Fibroblast of lung (primary cell): ENCODE data around the gene CIB4. TPM values are rescaled to one million over a fixed set of nuclear protein-coding genes. Genes with fewer than 3 reads are reported as not detected.

Experiments used
- DNase-seq, 2 donors: peaks; one replicate each; pipeline versions ENCODE4 v3.0.0 to v3.0.0-alpha.2; 2010; ENCODE audit warnings: low read depth in 2 of 2
- H2AFZ ChIP-seq: 2 replicates; pipeline ENCODE4 v1.5.1; 2012; ENCODE audit warnings: low read length, control low read depth, inconsistent platforms
- H3K27ac ChIP-seq: 2 replicates; pipeline ENCODE4 v1.5.1; 2011; ENCODE audit warnings: low read length, control low read depth; ENCODE audit not compliant: insufficient read depth
- H3K27me3 ChIP-seq: 2 replicates; pipeline ENCODE4 v1.5.1; 2011; ENCODE audit warnings: mild to moderate bottlenecking, low read length; ENCODE audit not compliant: control insufficient read depth, insufficient read depth
- H3K36me3 ChIP-seq: 2 replicates; pipeline ENCODE4 v1.5.1; 2011; ENCODE audit warnings: low read length; ENCODE audit not compliant: control insufficient read depth, insufficient read depth
- H3K4me1 ChIP-seq: 2 replicates; pipeline ENCODE4 v1.5.1; 2011; ENCODE audit warnings: low read length; ENCODE audit not compliant: control insufficient read depth, insufficient read depth; ENCODE audit errors: extremely low read depth
- H3K4me2 ChIP-seq: 2 replicates; pipeline ENCODE4 v1.5.1; 2011; ENCODE audit warnings: low read length, control low read depth; ENCODE audit not compliant: insufficient read depth; ENCODE audit errors: extremely low read depth
- H3K4me3 ChIP-seq, 4 experiments: fragments of 200-600 bp in 1 of 4; sonication (generic) in 1 of 4; replicated peaks in 1 of 4; 2 replicates each; pipeline ENCODE4 v1.5.1; 2011 to 2016; ENCODE audit warnings: low read length in 4 of 4, low read depth in 3 of 4, mild to moderate bottlenecking in 3 of 4, control low read depth in 2 of 4, inconsistent platforms in 1 of 4, mixed read lengths in 1 of 4; ENCODE audit not compliant: insufficient read depth in 1 of 4; ENCODE audit errors: control extremely low read depth in 1 of 4
- H3K79me2 ChIP-seq: 2 replicates; pipeline ENCODE4 v1.5.1; 2012; ENCODE audit warnings: mild to moderate bottlenecking, low read length, inconsistent platforms; ENCODE audit not compliant: control insufficient read depth, insufficient read depth
- H3K9ac ChIP-seq: 2 replicates; pipeline ENCODE4 v1.5.1; 2011; ENCODE audit warnings: mild to moderate bottlenecking, low read length, control low read depth; ENCODE audit not compliant: insufficient read depth
- H3K9me3 ChIP-seq: 2 replicates; pipeline ENCODE4 v1.5.1; 2012; ENCODE audit warnings: low read depth, low read length; ENCODE audit not compliant: control insufficient read depth, insufficient read depth
- H4K20me1 ChIP-seq: 2 replicates; pipeline ENCODE4 v1.5.1; 2011; ENCODE audit warnings: low read length; ENCODE audit not compliant: control insufficient read depth, insufficient read depth; ENCODE audit errors: extremely low read depth
- EZH2 ChIP-seq: IDR thresholded peaks from 2 replicates; pipeline ENCODE4 v1.5.1; 2012; ENCODE audit warnings: low read length, control low read depth, mild to moderate bottlenecking; ENCODE audit errors: missing control alignments
- polyA plus RNA-seq, 2 donors: library from polyadenylated mRNA; depleted of rRNA in 1 of 2; stranded (reverse) in 1 of 2; unstranded in 1 of 2; fragments of >200 nt; gene quantifications; 2 replicates each; pipeline ENCODE4 v1.2.1, GENCODE V29; 2011 to 2012; ENCODE audit warnings: missing spikeins in 1 of 2
- total RNA-seq: library from RNA; depleted of rRNA; stranded (reverse); fragments of >200 nt; gene quantifications from 2 replicates; pipeline ENCODE4 v1.2.1, GENCODE V29; 2014
- TF ChIP-seq, protein P1 (sequence below), 2 donors: IDR thresholded peaks in 1 of 2; conservative IDR thresholded peaks in 1 of 2; 1 replicate in 1 of 2; 2 replicates in 1 of 2; pipeline ENCODE4 v1.5.1; 2011 to 2012; ENCODE audit warnings: low read length in 2 of 2, control low read depth in 1 of 2, inconsistent platforms in 1 of 2, low read depth in 1 of 2, mild to moderate bottlenecking in 1 of 2

CIB4 gene
- total and polyA plus RNA-seq, 2 donors (not counting 1 experiment from before 2014, with no cell fraction given), result not detected

DNA sequence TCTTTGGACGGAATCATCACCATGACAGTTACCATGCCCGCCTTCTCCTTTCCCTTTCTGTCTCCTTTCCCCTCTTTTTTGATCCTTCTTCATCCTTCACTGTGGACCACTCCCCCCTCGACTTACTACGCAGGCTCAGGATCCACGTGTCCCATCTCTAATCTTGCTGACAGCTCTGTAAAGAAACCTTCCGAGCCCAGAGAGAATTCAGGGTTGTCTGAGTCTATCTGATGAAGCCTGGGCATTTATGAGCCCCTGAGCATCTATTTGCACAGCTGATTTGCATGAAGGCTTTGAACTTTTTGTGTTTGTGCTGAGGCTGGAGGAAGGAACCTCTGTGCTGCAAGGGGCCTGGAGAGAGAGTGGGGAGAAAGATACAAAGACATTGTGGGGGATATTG, 50.7 kb downstream of the CIB4 start:
- no peak overlapping the region for H2AFZ ChIP-seq
- H3K9me3 ChIP-seq, result no peaks in the 10 kb centered on the region
- no peak overlapping the region for H3K27ac ChIP-seq
- no peaks in the 10 kb centered on the region for H3K4me1 ChIP-seq
- H3K9ac ChIP-seq, result no peak overlapping the region
- peaks cover 29% of the 10 kb centered on the region for H3K27me3 ChIP-seq
- TF ChIP-seq, protein P1, sequence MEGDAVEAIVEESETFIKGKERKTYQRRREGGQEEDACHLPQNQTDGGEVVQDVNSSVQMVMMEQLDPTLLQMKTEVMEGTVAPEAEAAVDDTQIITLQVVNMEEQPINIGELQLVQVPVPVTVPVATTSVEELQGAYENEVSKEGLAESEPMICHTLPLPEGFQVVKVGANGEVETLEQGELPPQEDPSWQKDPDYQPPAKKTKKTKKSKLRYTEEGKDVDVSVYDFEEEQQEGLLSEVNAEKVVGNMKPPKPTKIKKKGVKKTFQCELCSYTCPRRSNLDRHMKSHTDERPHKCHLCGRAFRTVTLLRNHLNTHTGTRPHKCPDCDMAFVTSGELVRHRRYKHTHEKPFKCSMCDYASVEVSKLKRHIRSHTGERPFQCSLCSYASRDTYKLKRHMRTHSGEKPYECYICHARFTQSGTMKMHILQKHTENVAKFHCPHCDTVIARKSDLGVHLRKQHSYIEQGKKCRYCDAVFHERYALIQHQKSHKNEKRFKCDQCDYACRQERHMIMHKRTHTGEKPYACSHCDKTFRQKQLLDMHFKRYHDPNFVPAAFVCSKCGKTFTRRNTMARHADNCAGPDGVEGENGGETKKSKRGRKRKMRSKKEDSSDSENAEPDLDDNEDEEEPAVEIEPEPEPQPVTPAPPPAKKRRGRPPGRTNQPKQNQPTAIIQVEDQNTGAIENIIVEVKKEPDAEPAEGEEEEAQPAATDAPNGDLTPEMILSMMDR (conservative IDR thresholded peaks at IDR 0.05 in 1 of 2, IDR thresholded peaks at IDR 0.05 in 1 of 2; ENCODE audit: low read depth in 1 of 2, low read length in 2 of 2), result no peak
- no peak for TF ChIP-seq EZH2
- no peak overlapping the region for H3K4me2 ChIP-seq
- H3K36me3 ChIP-seq, result no peaks in the 10 kb centered on the region
- H3K4me3 ChIP-seq, result no peak overlapping the region
- H3K79me2 ChIP-seq, result no peaks in the 10 kb centered on the region
- DNase-seq, result no peak
- H4K20me1 ChIP-seq, result no peaks in the 10 kb centered on the region

DNA sequence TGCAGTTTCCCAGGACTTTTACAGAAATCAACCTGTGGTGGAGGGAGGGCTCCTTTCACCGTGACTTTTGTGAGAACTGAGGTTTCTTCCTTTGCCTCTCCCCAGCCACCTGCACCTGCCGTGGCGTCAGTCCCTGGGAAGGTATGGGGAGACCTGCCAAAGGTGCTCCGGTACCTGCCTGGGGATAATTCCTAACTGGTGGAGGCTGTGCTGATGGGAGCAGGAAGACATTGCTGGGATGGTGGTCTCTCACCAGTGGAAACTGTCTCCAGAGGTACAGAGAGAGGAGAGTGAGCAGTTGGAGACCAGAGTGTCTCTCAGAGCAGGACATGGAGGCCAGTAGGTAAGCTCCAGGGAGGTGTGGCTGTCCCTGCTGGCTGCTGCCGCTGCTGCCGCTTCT, 52.6 kb downstream of the CIB4 start:
- Histone ChIP-seq H3K36me3 (no peaks in the 10 kb centered on the region), H3K9me3 (no peaks in the 10 kb centered on the region), H3K4me3 (no peak overlapping the region), H4K20me1 (no peaks in the 10 kb centered on the region), H3K27ac (no peak overlapping the region), H2AFZ (no peak overlapping the region), H3K4me1 (no peaks in the 10 kb centered on the region), H3K4me2 (no peak overlapping the region), H3K79me2 (no peaks in the 10 kb centered on the region), H3K9ac (no peak overlapping the region), H3K27me3 (peaks cover 22% of the 10 kb centered on the region)
- TF ChIP-seq, protein P1 (conservative IDR thresholded peaks at IDR 0.05 in 1 of 2, IDR thresholded peaks at IDR 0.05 in 1 of 2; ENCODE audit: low read depth in 1 of 2, low read length in 2 of 2), result no peak
- no peak for TF ChIP-seq EZH2
- no peak for DNase-seq

DNA sequence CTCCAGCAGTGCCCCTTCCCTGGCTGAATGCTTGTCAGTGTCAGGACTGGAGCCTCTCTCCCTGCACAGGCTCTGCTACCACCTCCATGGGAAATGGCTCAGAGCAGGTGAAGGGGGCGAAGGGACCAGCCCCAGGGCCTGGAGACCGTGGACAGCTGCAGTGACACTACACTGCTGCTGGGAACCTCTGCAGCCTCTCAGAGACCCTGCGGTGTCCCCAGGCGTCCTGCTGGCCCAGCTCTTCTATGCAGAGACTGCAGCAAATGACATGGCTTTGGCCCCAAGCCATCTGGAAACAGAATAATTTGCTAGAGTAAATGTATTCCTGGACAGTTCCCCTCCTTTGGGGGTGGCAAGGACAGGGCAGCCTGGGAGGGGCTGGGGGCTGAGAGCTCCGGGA, 53.2 kb downstream of the CIB4 start:
- Histone ChIP-seq H3K4me3 (no peak overlapping the region), H4K20me1 (no peaks in the 10 kb centered on the region), H3K4me1 (no peaks in the 10 kb centered on the region), H3K9ac (no peak overlapping the region), H3K79me2 (no peaks in the 10 kb centered on the region), H2AFZ (no peak overlapping the region), H3K4me2 (no peak overlapping the region), H3K9me3 (no peaks in the 10 kb centered on the region), H3K36me3 (no peaks in the 10 kb centered on the region), H3K27me3 (peaks cover 23% of the 10 kb centered on the region), H3K27ac (no peak overlapping the region)
- TF ChIP-seq EZH2, result no peak
- TF ChIP-seq, protein P1 (conservative IDR thresholded peaks at IDR 0.05 in 1 of 2, IDR thresholded peaks at IDR 0.05 in 1 of 2; ENCODE audit: low read depth in 1 of 2, low read length in 2 of 2), result no peak
- no peak for DNase-seq
